T-helper 1 cell treated with Interleukin-12 subunit alpha and Interleukin-12 subunit beta and Interleukin-4 antibody, amounts not matched to agents 30 μg/mL and 1 μg/mL, for 36 hours (primary cell): ENCODE data around the gene MUC15.

ENCODE experiments used
- H3K27ac Mint-ChIP-seq: one replicate; pipeline ENCODE4 v1.8.0; 2021; ENCODE audit warnings: mild to moderate bottlenecking, mixed read lengths
- H3K27me3 Mint-ChIP-seq: one replicate; pipeline ENCODE4 v1.8.0; 2021; ENCODE audit warnings: low read depth, mixed read lengths
- H3K36me3 Mint-ChIP-seq: one replicate; pipeline ENCODE4 v1.8.0; 2021; ENCODE audit warnings: low read depth, mixed read lengths
- H3K4me1 Mint-ChIP-seq: one replicate; pipeline ENCODE4 v1.8.0; 2021; ENCODE audit warnings: low read depth, mixed read lengths
- H3K4me3 Mint-ChIP-seq: one replicate; pipeline ENCODE4 v1.8.0; 2021; ENCODE audit warnings: mild to moderate bottlenecking, moderate library complexity, mixed read lengths
- H3K9me3 Mint-ChIP-seq: one replicate; pipeline ENCODE4 v1.8.0; 2021; ENCODE audit warnings: mixed read lengths

Gene MUC15

DNA sequence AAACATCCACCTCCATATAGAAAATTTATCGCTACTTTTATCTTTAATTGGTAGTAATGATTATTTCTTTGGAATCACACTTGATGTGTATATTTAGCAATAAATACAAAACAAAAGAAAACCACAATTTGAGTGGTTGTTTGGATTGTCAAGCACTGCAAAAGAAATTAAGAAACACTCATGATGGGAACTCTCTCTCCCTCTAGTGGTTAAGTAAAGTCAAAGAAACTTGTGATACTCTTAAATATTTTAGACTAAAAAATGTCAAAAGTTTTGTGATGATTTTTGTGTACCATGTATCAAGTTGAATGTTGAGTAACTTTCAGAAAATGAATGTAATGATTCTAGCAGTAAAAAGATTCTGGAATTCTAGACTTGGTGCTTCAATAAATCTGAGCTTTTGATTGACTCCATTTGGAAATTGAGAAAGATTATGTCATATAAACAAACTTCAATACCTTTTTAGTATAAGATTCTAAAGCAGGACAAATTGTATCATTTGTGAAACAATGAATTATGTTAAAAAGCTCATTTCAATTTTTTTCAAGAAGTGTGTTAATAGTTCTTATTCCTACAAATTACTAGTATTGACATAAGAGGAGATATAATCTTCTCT is 20.8 kb downstream of the MUC15 start:
- no peak overlapping the region for H3K4me3 Mint-ChIP-seq
- H3K9me3 Mint-ChIP-seq = no peaks in the 10 kb centered on the region
- H3K4me1 Mint-ChIP-seq = no peaks in the 10 kb centered on the region
- no peaks in the 10 kb centered on the region for H3K36me3 Mint-ChIP-seq
- no peaks in the 10 kb centered on the region for H3K27me3 Mint-ChIP-seq
- no peak overlapping the region for H3K27ac Mint-ChIP-seq

DNA sequence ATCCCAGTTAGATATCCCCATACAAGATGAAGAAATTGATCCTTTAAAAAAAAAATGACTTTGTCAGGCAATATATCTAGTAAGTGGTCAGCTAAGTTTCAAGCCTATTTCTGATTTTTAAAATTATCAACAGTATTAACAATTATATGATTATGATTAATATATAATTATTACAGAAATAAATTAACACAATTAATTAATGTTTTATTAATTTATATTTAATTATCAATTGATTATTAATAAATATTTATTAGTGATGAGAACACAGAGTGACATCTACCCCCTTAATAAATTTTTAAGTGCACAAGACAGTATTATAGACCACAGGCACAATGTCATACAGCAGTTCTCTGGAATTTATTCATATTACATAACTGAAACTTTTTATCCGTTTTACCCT is 22.0 kb downstream of the MUC15 start:
- no peaks in the 10 kb centered on the region for H3K4me1 Mint-ChIP-seq
- H3K27me3 Mint-ChIP-seq = no peaks in the 10 kb centered on the region
- H3K27ac Mint-ChIP-seq = no peak overlapping the region
- H3K4me3 Mint-ChIP-seq = no peak overlapping the region
- H3K36me3 Mint-ChIP-seq = no peaks in the 10 kb centered on the region
- no peaks in the 10 kb centered on the region for H3K9me3 Mint-ChIP-seq

DNA sequence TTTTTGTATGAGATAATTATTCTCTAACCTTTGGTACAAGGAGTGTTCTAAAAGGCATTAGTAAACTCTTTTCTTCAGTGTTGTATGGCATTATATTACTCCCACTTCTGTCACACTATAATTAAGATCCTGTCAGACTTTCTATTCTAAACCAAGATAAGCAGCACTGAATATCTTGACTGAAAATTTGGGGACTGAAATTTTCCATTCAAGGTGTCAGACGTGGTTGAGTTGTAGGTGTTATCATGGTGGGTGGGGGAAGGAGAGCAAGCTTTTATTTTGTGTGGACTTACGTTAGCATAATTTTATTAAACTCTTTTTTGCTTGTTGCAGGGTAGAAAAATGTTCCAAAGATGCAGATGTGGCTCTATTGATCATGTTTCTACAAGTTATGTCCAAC is 22.9 kb downstream of the MUC15 start:
- Mint-ChIP-seq H3K4me1 (no peaks in the 10 kb centered on the region), H3K4me3 (no peak overlapping the region), H3K9me3 (no peaks in the 10 kb centered on the region)

DNA sequence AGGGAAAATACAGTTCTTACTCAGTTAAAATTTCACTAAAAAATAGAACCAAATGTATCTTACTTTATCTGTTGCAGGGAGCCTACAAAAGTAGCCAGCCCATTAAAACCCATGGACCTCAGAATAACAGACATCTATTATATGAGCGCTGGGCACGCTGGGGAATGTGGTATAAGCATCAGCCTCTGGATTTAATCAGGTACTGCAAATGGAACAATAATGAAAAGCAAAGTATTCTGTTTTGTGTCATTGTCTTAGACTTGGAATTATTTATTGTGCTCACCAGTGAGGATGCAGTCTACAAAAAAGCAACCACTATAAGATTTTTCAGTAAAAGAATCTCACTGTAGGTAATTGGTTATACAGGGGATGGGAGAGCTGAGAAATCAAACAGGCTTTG is 30.2 kb downstream of the MUC15 start:
- Mint-ChIP-seq H3K4me1 (no peaks in the 10 kb centered on the region), H3K27me3 (no peaks in the 10 kb centered on the region), H3K27ac (no peak overlapping the region), H3K36me3 (no peaks in the 10 kb centered on the region), H3K9me3 (peaks cover 14% of the 10 kb centered on the region), H3K4me3 (no peak overlapping the region)

More for the DNA sequence above, 22.9 kb downstream of the MUC15 start:
- no peak overlapping the region for H3K27ac Mint-ChIP-seq
- H3K36me3 Mint-ChIP-seq = no peaks in the 10 kb centered on the region
- no peaks in the 10 kb centered on the region for H3K27me3 Mint-ChIP-seq

DNA sequence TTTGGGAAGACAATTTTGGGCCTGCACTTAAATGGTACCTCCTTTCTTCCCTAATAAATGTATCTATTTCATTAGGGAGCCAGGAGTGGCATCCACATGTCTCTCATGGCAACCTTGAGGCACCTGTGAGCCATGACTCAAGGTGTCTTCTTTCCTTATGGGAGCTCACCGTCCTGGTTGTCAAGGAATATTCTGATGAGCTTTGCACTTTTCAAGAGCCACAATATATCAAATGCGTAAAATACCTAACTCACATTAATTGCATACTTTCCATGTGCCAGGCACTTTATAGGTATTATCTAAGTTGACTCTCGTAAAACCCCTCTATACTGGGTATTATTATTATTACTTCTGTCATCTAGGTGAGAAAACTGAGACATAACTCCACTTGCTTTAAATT is 32.5 kb downstream of the MUC15 start:
- Mint-ChIP-seq H3K27ac (no peak overlapping the region), H3K4me3 (no peak overlapping the region), H3K4me1 (no peaks in the 10 kb centered on the region), H3K9me3 (peaks cover 14% of the 10 kb centered on the region), H3K36me3 (no peaks in the 10 kb centered on the region), H3K27me3 (no peaks in the 10 kb centered on the region)

DNA sequence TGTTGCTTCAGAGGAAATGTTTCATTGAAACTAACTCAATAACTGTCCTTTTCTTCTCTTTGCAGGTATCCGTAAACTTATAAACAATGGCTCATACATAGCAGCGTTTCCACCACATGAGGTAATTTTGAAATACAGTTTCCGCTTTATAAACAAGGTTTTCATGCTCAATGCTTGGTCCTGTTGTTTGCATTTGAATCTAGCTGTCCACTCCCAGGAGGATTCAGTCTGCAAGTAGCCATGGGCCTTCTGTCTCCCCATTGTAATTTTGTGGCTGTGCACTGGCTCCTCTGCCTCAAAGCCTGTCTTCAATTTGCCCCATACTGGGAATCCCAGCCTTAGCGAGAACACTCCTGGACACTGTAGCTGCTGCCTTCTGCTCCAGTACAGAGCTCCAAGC is 34.7 kb downstream of the MUC15 start:
- Mint-ChIP-seq H3K4me1 (no peaks in the 10 kb centered on the region), H3K27ac (no peak overlapping the region), H3K36me3 (no peaks in the 10 kb centered on the region), H3K9me3 (peaks cover 14% of the 10 kb centered on the region), H3K27me3 (no peaks in the 10 kb centered on the region), H3K4me3 (no peak overlapping the region)

DNA sequence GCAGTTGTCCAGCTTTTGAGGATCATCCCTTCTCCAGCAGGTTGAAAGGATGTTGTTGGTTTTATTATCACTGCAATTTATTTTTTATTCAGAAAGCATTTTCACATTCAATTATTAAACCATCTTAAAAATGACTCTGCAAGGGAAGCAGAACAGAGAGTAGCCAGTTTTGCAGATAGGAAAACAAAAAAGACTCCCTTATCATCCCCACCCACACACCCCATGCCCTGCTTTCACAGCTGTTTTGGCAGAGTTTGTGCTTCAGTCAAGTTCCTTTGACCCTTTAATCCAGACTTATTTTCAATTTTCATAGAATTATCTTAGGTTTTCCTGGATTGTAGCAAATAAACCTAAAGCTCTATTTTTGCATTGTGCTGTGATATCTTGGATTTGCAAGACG is 44.4 kb downstream of the MUC15 start:
- no peak overlapping the region for H3K4me3 Mint-ChIP-seq
- H3K27ac Mint-ChIP-seq = no peak overlapping the region
- no peaks in the 10 kb centered on the region for H3K36me3 Mint-ChIP-seq
- H3K27me3 Mint-ChIP-seq = no peaks in the 10 kb centered on the region
- H3K4me1 Mint-ChIP-seq = no peaks in the 10 kb centered on the region
- H3K9me3 Mint-ChIP-seq = peaks cover 5% of the 10 kb centered on the region

DNA sequence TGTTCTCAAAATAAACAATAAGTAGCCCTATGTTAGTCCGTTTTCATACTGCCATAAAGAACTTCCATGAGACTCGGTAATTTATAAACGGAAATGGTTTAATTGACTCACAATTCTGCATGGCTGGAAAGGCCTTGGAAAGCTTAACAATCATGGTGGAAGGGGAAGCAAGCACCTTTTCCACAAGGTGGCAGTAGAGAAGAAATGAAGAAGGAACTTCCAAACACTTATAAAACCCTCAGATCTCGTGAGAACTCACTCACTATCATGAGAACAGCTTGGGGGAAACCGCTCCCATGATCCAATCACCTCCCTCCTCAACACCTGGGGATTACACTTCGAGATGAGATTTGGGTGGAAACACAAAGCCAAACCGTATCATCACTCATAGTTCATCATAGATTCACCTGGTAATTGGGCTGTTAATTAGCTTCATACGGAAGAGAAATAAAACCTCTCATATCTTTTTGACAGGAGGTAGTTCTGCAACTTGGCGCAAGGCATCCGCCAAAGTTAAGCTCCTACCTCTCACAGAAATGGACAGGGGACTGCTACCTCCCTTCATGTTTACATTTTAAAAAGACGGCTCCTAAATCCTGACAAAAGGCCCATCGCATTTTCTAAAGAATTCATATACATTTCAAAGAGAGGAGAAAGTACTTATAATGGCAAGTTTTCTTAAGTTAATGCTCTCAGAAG is 49.0 kb downstream of the MUC15 start:
- H3K27me3 Mint-ChIP-seq = no peaks in the 10 kb centered on the region
- H3K36me3 Mint-ChIP-seq = no peaks in the 10 kb centered on the region
- no peak overlapping the region for H3K27ac Mint-ChIP-seq
- H3K9me3 Mint-ChIP-seq = peaks cover 5% of the 10 kb centered on the region
- no peak overlapping the region for H3K4me3 Mint-ChIP-seq
- H3K4me1 Mint-ChIP-seq = no peaks in the 10 kb centered on the region

DNA sequence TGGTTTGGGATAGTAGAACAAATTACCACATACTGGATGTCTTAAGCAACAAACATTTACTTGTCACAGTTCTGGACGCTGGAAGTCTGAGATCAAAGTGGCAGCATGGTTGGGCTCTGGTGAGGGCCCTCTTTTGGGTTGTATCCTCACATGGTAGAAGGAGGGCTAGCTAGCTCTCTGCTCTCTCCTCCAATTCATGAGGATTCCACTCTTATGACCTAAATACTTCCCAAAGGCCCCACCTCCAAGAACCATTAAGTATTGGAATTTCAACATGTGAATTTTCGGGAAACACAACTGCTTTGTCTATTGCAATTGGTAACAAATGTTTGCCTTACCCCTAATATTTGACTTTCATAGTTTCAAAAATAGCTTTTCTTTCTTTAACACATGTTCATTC is 52.6 kb downstream of the MUC15 start:
- Mint-ChIP-seq H3K9me3 (no peaks in the 10 kb centered on the region), H3K4me3 (no peak overlapping the region), H3K36me3 (no peaks in the 10 kb centered on the region), H3K27ac (no peak overlapping the region), H3K27me3 (no peaks in the 10 kb centered on the region), H3K4me1 (no peaks in the 10 kb centered on the region)

DNA sequence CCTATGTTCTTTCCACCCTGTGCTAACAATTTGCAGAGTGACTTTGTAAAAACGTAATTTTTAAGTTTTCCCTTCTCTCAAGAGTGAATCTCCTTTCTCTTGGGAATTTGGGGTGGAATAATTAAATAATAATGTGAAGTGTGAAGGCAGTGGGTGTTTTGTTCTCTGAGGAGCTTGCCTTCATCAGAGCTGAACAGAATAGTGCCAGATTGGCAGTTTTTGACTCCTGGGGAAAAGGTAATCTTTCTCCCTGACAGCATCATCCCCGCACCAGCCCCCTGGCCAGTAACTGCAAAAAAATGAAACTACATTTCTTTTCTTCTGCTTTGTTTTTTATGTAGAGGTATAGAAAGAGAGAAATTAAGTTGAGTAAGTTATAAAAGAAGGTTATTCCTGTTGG is 59.9 kb downstream of the MUC15 start:
- no peaks in the 10 kb centered on the region for H3K36me3 Mint-ChIP-seq
- H3K4me1 Mint-ChIP-seq = no peaks in the 10 kb centered on the region
- no peak overlapping the region for H3K27ac Mint-ChIP-seq
- H3K27me3 Mint-ChIP-seq = no peaks in the 10 kb centered on the region
- no peaks in the 10 kb centered on the region for H3K9me3 Mint-ChIP-seq
- no peak overlapping the region for H3K4me3 Mint-ChIP-seq

DNA sequence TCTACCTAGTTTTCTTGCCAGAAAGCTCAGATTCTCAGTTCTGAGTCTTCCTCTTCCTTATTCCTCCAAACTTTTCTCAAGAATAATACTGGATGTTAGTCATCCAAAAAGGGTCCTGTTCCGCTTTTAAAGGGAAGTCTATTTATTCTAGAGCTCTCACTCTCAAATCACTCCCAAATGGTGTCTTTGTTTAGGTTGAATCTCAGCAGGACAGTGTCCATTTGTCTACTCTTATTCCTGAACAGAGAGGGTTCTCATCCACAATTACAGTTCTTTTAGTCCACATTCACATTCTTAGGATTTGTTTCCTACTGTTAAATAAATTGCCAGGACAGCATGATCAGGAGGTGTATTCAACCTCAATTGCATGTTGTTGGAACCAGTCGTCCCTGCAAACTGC is 61.3 kb downstream of the MUC15 start:
- no peaks in the 10 kb centered on the region for H3K4me1 Mint-ChIP-seq
- no peak overlapping the region for H3K4me3 Mint-ChIP-seq
- H3K27ac Mint-ChIP-seq = no peak overlapping the region
- no peaks in the 10 kb centered on the region for H3K36me3 Mint-ChIP-seq
- H3K27me3 Mint-ChIP-seq = no peaks in the 10 kb centered on the region
- H3K9me3 Mint-ChIP-seq = no peaks in the 10 kb centered on the region

DNA sequence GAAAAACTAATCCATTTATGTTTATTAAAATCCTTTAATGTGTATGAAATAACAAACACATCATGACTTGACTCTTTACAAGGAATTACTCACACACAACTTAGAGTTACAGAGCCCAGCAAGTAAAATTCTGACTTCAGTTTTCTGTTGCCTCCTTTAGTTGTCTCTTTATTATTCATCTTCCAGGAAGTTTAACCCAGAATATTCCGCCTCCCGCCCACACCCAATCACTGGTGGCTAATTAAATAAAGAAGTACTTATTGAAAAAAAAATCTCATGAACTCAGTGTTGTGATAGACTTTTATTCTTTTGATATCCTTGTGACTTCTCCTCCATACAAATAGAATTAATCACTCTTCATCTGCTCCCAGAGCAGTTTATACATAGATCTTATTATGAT is 61.9 kb downstream of the MUC15 start:
- Mint-ChIP-seq H3K4me3 (no peak overlapping the region), H3K27me3 (no peaks in the 10 kb centered on the region), H3K4me1 (no peaks in the 10 kb centered on the region), H3K27ac (no peak overlapping the region), H3K36me3 (no peaks in the 10 kb centered on the region), H3K9me3 (no peaks in the 10 kb centered on the region)
